ENCODE results near the gene PRAMEF26. TPM values are rescaled to one million over a fixed set of nuclear protein-coding genes. Genes with fewer than 3 reads are reported as not detected.
"Not testable (repeated sequence)": the region's sequence is repeated elsewhere in the genome, so short reads cannot be mapped to it uniquely, and the experiment has no call there.

The PRAMEF26 gene
- total RNA-seq: not detected in 2 replicates
- not detected for total RNA-seq (2013)
- polyA plus RNA-seq: not detected in 2 replicates
- not detected in 2 replicates for polyA minus RNA-seq

DNA sequence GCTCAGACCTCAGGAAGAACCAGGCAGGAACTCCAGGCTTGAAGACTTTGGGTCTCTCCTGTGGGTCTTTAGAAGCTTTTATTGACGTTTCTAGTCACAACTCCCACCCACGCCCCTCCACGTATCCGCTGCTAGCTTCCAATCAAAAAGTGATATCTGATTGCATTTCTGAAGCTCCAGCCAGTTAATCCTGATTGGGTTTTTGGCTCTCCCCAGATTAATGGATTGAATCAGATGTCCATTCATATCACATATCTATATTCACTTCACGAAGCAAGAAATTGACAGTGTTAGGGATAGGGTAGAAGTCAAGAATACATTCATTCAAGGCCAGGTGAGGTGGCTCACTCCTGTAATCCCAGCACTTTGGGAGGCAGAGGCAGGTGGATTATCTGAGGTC, at the start of gene PRAMEF26:
Gene PRAMEF26 (minus strand): TSS at position 101 of the 400 bp plus-strand sequence. CDS start 2,914 bp downstream, outside the sequence.
- H3K27ac Mint-ChIP-seq; H3K4me3 ChIP-seq (ENCODE audit: control extremely low read depth in 1 of 5, extremely low read depth in 1 of 5, insufficient read depth in 1 of 5, low read depth in 2 of 5, low read length in 4 of 5); ATAC-seq (ENCODE audit: low read depth); H4K20me1 ChIP-seq (ENCODE audit: control insufficient read depth, insufficient read depth, low read length, poor library complexity, severe bottlenecking); H3K27me3 ChIP-seq (replicated peaks in 1 of 4; ENCODE audit: control extremely low read depth in 1 of 4, control insufficient read depth in 3 of 4, insufficient read depth in 4 of 4, low read length in 3 of 4); CTCF ChIA-PET; H3K4me3 Mint-ChIP-seq; H3K4me1 ChIP-seq (ENCODE audit: control insufficient read depth in 2 of 2, insufficient read depth in 2 of 2, low read length in 2 of 2); H3K4me2 ChIP-seq (replicated peaks; ENCODE audit: low read depth, low read length, poor library complexity, severe bottlenecking); H3K9me3 ChIP-seq (ENCODE audit: control extremely low read depth in 1 of 3, control insufficient read depth in 2 of 3, insufficient read depth in 1 of 3, low read length in 2 of 3); H3K36me3 ChIP-seq (replicated peaks in 1 of 2; ENCODE audit: control extremely low read depth in 1 of 2, control insufficient read depth in 1 of 2, extremely low read depth in 1 of 2, insufficient read depth in 2 of 2, low read length in 1 of 2); H3K79me2 ChIP-seq (ENCODE audit: control insufficient read depth, insufficient read depth, low read length); POLR2A ChIA-PET; H3K9ac ChIP-seq (ENCODE audit: low read length); H3K4me1 Mint-ChIP-seq; H3K9me3 Mint-ChIP-seq (ENCODE audit: insufficient read depth); DNase-seq; H3K27me3 Mint-ChIP-seq; H3K27ac ChIP-seq (ENCODE audit: low read length in 2 of 2); intact Hi-C loops (cut with micrococcal nuclease); H2AFZ ChIP-seq (ENCODE audit: insufficient read depth, low read depth, low read length, poor library complexity, severe bottlenecking): not testable (repeated sequence)
- WGBS (ENCODE audit: insufficient coverage): no CpG with 5 or more reads among the region's 5 CpGs

DNA sequence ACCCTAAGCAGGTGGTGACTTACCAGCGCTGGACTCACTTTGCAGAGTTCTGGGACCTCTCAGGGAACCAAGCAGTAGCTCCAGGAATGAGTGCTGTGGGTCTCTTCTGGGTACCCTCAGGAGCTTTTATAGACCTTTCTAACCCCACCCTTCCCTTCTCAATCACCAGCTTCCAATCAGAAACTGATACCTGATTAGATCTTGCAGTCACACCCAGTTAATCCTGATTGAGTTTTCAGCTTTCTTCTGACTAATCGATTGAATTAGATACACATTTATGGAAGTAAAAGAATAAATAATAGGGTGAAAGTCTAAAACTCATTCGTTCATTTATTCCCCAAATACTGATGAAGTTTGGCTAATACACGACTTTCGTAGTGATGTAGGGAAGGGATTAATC, 45.5 kb upstream of the PRAMEF26 start, which contains the start of gene PRAMEF13:
Gene PRAMEF13 (minus strand): TSS at position 101 of the 400 bp plus-strand sequence. CDS start 1,820 bp downstream, outside the sequence.
- not testable (repeated sequence) for H3K9ac ChIP-seq (ENCODE audit: low read length)

DNA sequence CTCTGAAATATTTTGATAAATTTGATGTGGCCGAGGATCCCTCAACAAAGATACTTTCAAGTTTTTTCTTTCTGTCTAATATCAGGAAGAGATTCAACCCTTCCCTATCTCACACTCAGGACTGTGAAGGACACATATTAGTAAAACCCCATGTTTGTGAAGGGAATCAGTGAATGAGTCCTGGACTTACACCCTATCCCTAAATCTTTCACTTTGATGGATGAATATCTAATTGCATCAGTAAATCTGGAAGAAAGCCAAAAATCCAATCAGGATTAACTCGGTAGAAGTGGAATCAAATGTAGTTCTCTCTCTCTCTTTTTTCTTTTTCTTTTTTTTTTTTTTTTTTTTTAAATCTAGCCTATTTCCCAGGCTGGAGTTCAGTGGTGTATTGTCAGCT, 15.7 kb upstream of the PRAMEF26 start, which contains the start of gene PRAMEF9:
Gene PRAMEF9 (plus strand): TSS at position 301 of the 400 bp plus-strand sequence. CDS start 3,433 bp downstream, outside the sequence.
- no CpG with 5 or more reads among the region's 2 CpGs for WGBS (ENCODE audit: insufficient coverage)
- H3K27ac ChIP-seq (ENCODE audit: low read length in 2 of 2); H2AFZ ChIP-seq (ENCODE audit: insufficient read depth, low read depth, low read length, poor library complexity, severe bottlenecking); H4K20me1 ChIP-seq (ENCODE audit: control insufficient read depth, insufficient read depth, low read length, poor library complexity, severe bottlenecking); H3K4me2 ChIP-seq (replicated peaks; ENCODE audit: low read depth, low read length, poor library complexity, severe bottlenecking); DNase-seq; H3K4me1 ChIP-seq (ENCODE audit: control insufficient read depth in 2 of 2, insufficient read depth in 2 of 2, low read length in 2 of 2); H3K9me3 ChIP-seq (ENCODE audit: control extremely low read depth in 1 of 3, control insufficient read depth in 2 of 3, insufficient read depth in 1 of 3, low read length in 2 of 3); H3K36me3 ChIP-seq (replicated peaks in 1 of 2; ENCODE audit: control extremely low read depth in 1 of 2, control insufficient read depth in 1 of 2, extremely low read depth in 1 of 2, insufficient read depth in 2 of 2, low read length in 1 of 2); H3K27me3 ChIP-seq (replicated peaks in 1 of 4; ENCODE audit: control extremely low read depth in 1 of 4, control insufficient read depth in 3 of 4, insufficient read depth in 4 of 4, low read length in 3 of 4); H3K9me3 Mint-ChIP-seq (ENCODE audit: insufficient read depth); intact Hi-C loops (cut with micrococcal nuclease); H3K9ac ChIP-seq (ENCODE audit: low read length); H3K27me3 Mint-ChIP-seq; CTCF ChIA-PET; ATAC-seq (ENCODE audit: low read depth); H3K27ac Mint-ChIP-seq; POLR2A ChIA-PET; H3K4me1 Mint-ChIP-seq; H3K4me3 Mint-ChIP-seq; H3K4me3 ChIP-seq (ENCODE audit: control extremely low read depth in 1 of 5, extremely low read depth in 1 of 5, insufficient read depth in 1 of 5, low read depth in 2 of 5, low read length in 4 of 5); H3K79me2 ChIP-seq (ENCODE audit: control insufficient read depth, insufficient read depth, low read length): not testable (repeated sequence)

More for the DNA sequence above, 45.5 kb upstream of the PRAMEF26 start, which contains the start of gene PRAMEF13:
- H3K27ac ChIP-seq (ENCODE audit: low read length in 2 of 2); intact Hi-C loops (cut with micrococcal nuclease); H3K27me3 Mint-ChIP-seq; H3K9me3 Mint-ChIP-seq (ENCODE audit: insufficient read depth); H3K9me3 ChIP-seq (ENCODE audit: control extremely low read depth in 1 of 3, control insufficient read depth in 2 of 3, insufficient read depth in 1 of 3, low read length in 2 of 3); H3K79me2 ChIP-seq (ENCODE audit: control insufficient read depth, insufficient read depth, low read length); H3K4me1 ChIP-seq (ENCODE audit: control insufficient read depth in 2 of 2, insufficient read depth in 2 of 2, low read length in 2 of 2); CTCF ChIA-PET; H3K4me3 Mint-ChIP-seq; POLR2A ChIA-PET; H3K36me3 ChIP-seq (replicated peaks in 1 of 2; ENCODE audit: control extremely low read depth in 1 of 2, control insufficient read depth in 1 of 2, extremely low read depth in 1 of 2, insufficient read depth in 2 of 2, low read length in 1 of 2); H3K27ac Mint-ChIP-seq; H3K4me3 ChIP-seq (ENCODE audit: control extremely low read depth in 1 of 5, extremely low read depth in 1 of 5, insufficient read depth in 1 of 5, low read depth in 2 of 5, low read length in 4 of 5); ATAC-seq (ENCODE audit: low read depth); H4K20me1 ChIP-seq (ENCODE audit: control insufficient read depth, insufficient read depth, low read length, poor library complexity, severe bottlenecking); H3K4me1 Mint-ChIP-seq; H3K4me2 ChIP-seq (replicated peaks; ENCODE audit: low read depth, low read length, poor library complexity, severe bottlenecking); DNase-seq; H3K27me3 ChIP-seq (replicated peaks in 1 of 4; ENCODE audit: control extremely low read depth in 1 of 4, control insufficient read depth in 3 of 4, insufficient read depth in 4 of 4, low read length in 3 of 4); H2AFZ ChIP-seq (ENCODE audit: insufficient read depth, low read depth, low read length, poor library complexity, severe bottlenecking): not testable (repeated sequence)
- no CpG with 5 or more reads among the region's 5 CpGs for WGBS (ENCODE audit: insufficient coverage)

DNA sequence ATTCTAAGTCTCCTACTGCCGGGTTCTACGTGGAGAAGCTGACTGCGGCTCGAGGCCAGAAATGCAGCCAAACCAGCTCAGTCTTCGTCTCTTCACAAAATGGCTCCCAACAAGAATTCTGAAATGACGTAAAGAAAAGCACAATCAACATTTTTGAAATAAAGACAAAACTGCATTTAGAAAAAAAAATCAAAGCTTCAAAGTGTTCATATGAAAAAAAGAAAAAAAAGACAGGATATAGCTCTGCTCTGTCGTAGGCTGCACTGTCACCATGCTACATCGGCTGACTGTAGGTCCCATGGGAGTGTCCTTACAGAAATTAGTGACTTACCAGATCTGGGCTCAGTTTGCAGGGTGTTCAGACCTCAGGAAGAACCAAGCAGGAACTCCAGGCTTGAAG, 9.7 kb upstream of the PRAMEF26 start, which contains the start of gene HNRNPCL4:
Gene HNRNPCL4 (minus strand): TSS at position 101 of the 400 bp plus-strand sequence. CDS start 164 bp downstream, outside the sequence.
- H2AFZ ChIP-seq (ENCODE audit: insufficient read depth, low read depth, low read length, poor library complexity, severe bottlenecking); H3K27ac Mint-ChIP-seq; H3K4me1 Mint-ChIP-seq; H3K9me3 Mint-ChIP-seq (ENCODE audit: insufficient read depth); H3K79me2 ChIP-seq (ENCODE audit: control insufficient read depth, insufficient read depth, low read length); ATAC-seq (ENCODE audit: low read depth); H3K4me2 ChIP-seq (replicated peaks; ENCODE audit: low read depth, low read length, poor library complexity, severe bottlenecking); intact Hi-C loops (cut with micrococcal nuclease); H3K4me3 ChIP-seq (ENCODE audit: control extremely low read depth in 1 of 5, extremely low read depth in 1 of 5, insufficient read depth in 1 of 5, low read depth in 2 of 5, low read length in 4 of 5); H3K4me1 ChIP-seq (ENCODE audit: control insufficient read depth in 2 of 2, insufficient read depth in 2 of 2, low read length in 2 of 2); H3K36me3 ChIP-seq (replicated peaks in 1 of 2; ENCODE audit: control extremely low read depth in 1 of 2, control insufficient read depth in 1 of 2, extremely low read depth in 1 of 2, insufficient read depth in 2 of 2, low read length in 1 of 2); H3K4me3 Mint-ChIP-seq; H3K9me3 ChIP-seq (ENCODE audit: control extremely low read depth in 1 of 3, control insufficient read depth in 2 of 3, insufficient read depth in 1 of 3, low read length in 2 of 3); H3K9ac ChIP-seq (ENCODE audit: low read length); H3K27me3 ChIP-seq (replicated peaks in 1 of 4; ENCODE audit: control extremely low read depth in 1 of 4, control insufficient read depth in 3 of 4, insufficient read depth in 4 of 4, low read length in 3 of 4); POLR2A ChIA-PET; H3K27me3 Mint-ChIP-seq; CTCF ChIA-PET; DNase-seq; H4K20me1 ChIP-seq (ENCODE audit: control insufficient read depth, insufficient read depth, low read length, poor library complexity, severe bottlenecking); H3K27ac ChIP-seq (ENCODE audit: low read length in 2 of 2): not testable (repeated sequence)
- no CpG with 5 or more reads among the region's 8 CpGs for WGBS (ENCODE audit: insufficient coverage)

Data from B cell (primary cell).